Panc1 (cell line): ENCODE measurements around the gene MAP2K5. TPM values are rescaled to one million over a fixed set of nuclear protein-coding genes. Genes with fewer than 3 reads are reported as not detected.

ENCODE experiments used
- ATAC-seq: fragments of 200-7000 bp; cut with Tn5 transposase; 2 replicates; pipeline ENCODE4 v1.9.1; 2020; ENCODE audit warnings: mild to moderate bottlenecking, moderate library complexity
- BruUV-seq: library from RNA; stranded (reverse); fragments of 400-500 nt; replicated peaks from 2 replicates; lab custom pipeline; 2021; lab: Mats Ljungman, UMichigan
- CTCF ChIA-PET: fragments of 300-600 bp; sonication (Branson Sonifier 250); formaldehyde crosslinking; loops from one replicate; lab custom pipeline; 2022; ENCODE audit warnings: antibody characterized with exemption; lab: Charles Lee
- POLR2A ChIA-PET: fragments of 300-600 bp; sonication (Branson Sonifier 250); formaldehyde crosslinking; loops from one replicate; lab custom pipeline; 2022; ENCODE audit warnings: antibody characterized with exemption; lab: Charles Lee
- DNase-seq: peaks from one replicate; pipeline ENCODE4 v3.0.0-alpha.2; 2010; ENCODE audit warnings: low read depth, low spot score
- H3K27ac ChIP-seq: 2 replicates; pipeline ENCODE4 v1.5.1; 2011; ENCODE audit warnings: mild to moderate bottlenecking, low read length, inconsistent platforms
- H3K27me3 ChIP-seq: fragments of 200-500 bp; sonication (Bioruptor generic); 2 replicates; pipeline ENCODE4 v1.6.0; 2014; ENCODE audit warnings: low read length, inconsistent platforms; ENCODE audit not compliant: control insufficient read depth, insufficient read depth
- H3K36me3 ChIP-seq: fragments of 200-500 bp; sonication (Bioruptor generic); 2 replicates; pipeline ENCODE4 v1.5.1; 2014; ENCODE audit warnings: inconsistent platforms, mild to moderate bottlenecking, low read length, moderate library complexity; ENCODE audit not compliant: control insufficient read depth, insufficient read depth
- H3K4me1 ChIP-seq: 2 replicates; pipeline ENCODE4 v1.5.1; 2011; ENCODE audit warnings: inconsistent platforms, mild to moderate bottlenecking, low read length, moderate library complexity; ENCODE audit not compliant: control insufficient read depth, insufficient read depth
- H3K4me3 ChIP-seq, 2 experiments: 2 replicates each; pipeline ENCODE4 v1.5.1; 2011 to 2012; ENCODE audit warnings: low read depth in 2 of 2, low read length in 2 of 2, mild to moderate bottlenecking in 2 of 2, inconsistent platforms in 1 of 2, moderate library complexity in 1 of 2
- H3K9me3 ChIP-seq: fragments of 200-500 bp; sonication (Bioruptor generic); 2 replicates; pipeline ENCODE4 v1.5.1; 2014; ENCODE audit warnings: low read depth, mild to moderate bottlenecking, inconsistent platforms, low read length, moderate library complexity; ENCODE audit not compliant: control insufficient read depth, insufficient read depth
- CTCF ChIP-seq: fragments of 450-650 bp; IDR thresholded peaks from 2 replicates; pipeline ENCODE4 v1.5.1; 2017; ENCODE audit warnings: mild to moderate bottlenecking
- POLR2AphosphoS5 ChIP-seq: IDR thresholded peaks from 2 replicates; pipeline ENCODE4 v1.6.1; 2012; ENCODE audit warnings: mild to moderate bottlenecking, low read depth, low read length, moderate library complexity
- REST ChIP-seq, 2 experiments: IDR thresholded peaks; 2 replicates each; pipeline ENCODE4 v1.6.1; 2011 to 2012; ENCODE audit warnings: low read depth in 2 of 2, control low read depth in 1 of 2, low read length in 1 of 2, mild to moderate bottlenecking in 1 of 2, moderate library complexity in 1 of 2; ENCODE audit not compliant: insufficient read depth in 1 of 2
- SIN3A ChIP-seq: IDR thresholded peaks from 2 replicates; pipeline ENCODE4 v1.6.1; 2012; ENCODE audit warnings: low read depth, mild to moderate bottlenecking, low read length, moderate library complexity, borderline replicate concordance; ENCODE audit not compliant: insufficient read depth
- TCF7L2 ChIP-seq: IDR thresholded peaks from 2 replicates; pipeline ENCODE4 v1.6.1; 2011; ENCODE audit warnings: mild to moderate bottlenecking, low read depth, low read length, inconsistent platforms
- in situ Hi-C: cut with HindIII; loops from 2 replicates; pipeline ENCODE4 v1.10.0; 2016; ENCODE audit warnings: low sequenced_read_pairs, low pct_unique_long_range_greater_than_20kb
- intact Hi-C: fragments of 100-400 bp; cut with micrococcal nuclease; formaldehyde crosslinking; loops from one replicate; pipeline ENCODE4 v1.10.0; 2022; ENCODE audit not compliant: unreplicated experiment
- total RNA-seq: library from RNA; stranded (reverse); gene quantifications from one replicate; pipeline ENCODE4 v1.2.1, GENCODE V29; 2021; ENCODE audit not compliant: unreplicated experiment

The MAP2K5 gene
- total RNA-seq, 1 experiment from 2014 or later = 18.3 TPM

GRCh38 chr15:67803299-67803698, 260.8 kb downstream of the MAP2K5 start:
- no peaks in the 10 kb centered on the region for H3K9me3 ChIP-seq
- intact Hi-C loops = no loop called here
- no peaks in the 10 kb centered on the region for H3K4me1 ChIP-seq
- TF ChIP-seq CTCF = no peak
- ChIA-PET POLR2A (no interaction called here), CTCF (no interaction called here)
- DNase-seq (no peak), ATAC-seq (no peak)
- no peak overlapping the region for H3K27ac ChIP-seq
- no TSS peak for BruUV-seq
- H3K36me3 ChIP-seq = no peaks in the 10 kb centered on the region
- in situ Hi-C loops = no loop called here
- H3K27me3 ChIP-seq = no peaks in the 10 kb centered on the region
- no peak overlapping the region for H3K4me3 ChIP-seq

GRCh38 chr15:67803996-67804843, 261.7 kb downstream of the MAP2K5 start:
- H3K4me1 ChIP-seq = no peaks in the 10 kb centered on the region
- H3K4me3 ChIP-seq = no peak overlapping the region
- POLR2A ChIA-PET = no interaction called here
- DNase-seq (no peak), ATAC-seq (no peak)
- in situ Hi-C loops (no loop called here), intact Hi-C loops (no loop called here)
- H3K36me3 ChIP-seq = no peaks in the 10 kb centered on the region
- H3K27me3 ChIP-seq = no peaks in the 10 kb centered on the region
- no peak overlapping the region for H3K27ac ChIP-seq
- no TSS peak for BruUV-seq
- CTCF ChIA-PET = no interaction called here
- TF ChIP-seq REST (IDR thresholded peaks at IDR 0.05; ENCODE audit: insufficient read depth in 1 of 2, low read depth in 2 of 2, low read length in 1 of 2) (no peak), TCF7L2 (no peak), POLR2AphosphoS5 (no peak), CTCF (no peak), SIN3A (no peak)
- no peaks in the 10 kb centered on the region for H3K9me3 ChIP-seq
